H1 (cell line): ENCODE data around the gene RAB40B. TPM values are rescaled to one million over a fixed set of nuclear protein-coding genes. Genes with fewer than 3 reads are reported as not detected.
A peak's percentile ranks its signal among the peaks of the same experiment; 100 is the strongest.

Source experiments
- CTCF ChIA-PET: fragments of 300-600 bp; sonication (Branson Sonifier 250); formaldehyde crosslinking; loops from one replicate; lab custom pipeline; 2021; ENCODE audit not compliant: partially characterized antibody; lab: Charles Lee
- POLR2A ChIA-PET: fragments of 300-600 bp; sonication (Branson Sonifier 250); formaldehyde crosslinking; loops from one replicate; lab custom pipeline; 2021; ENCODE audit warnings: inconsistent platforms; ENCODE audit not compliant: partially characterized antibody; lab: Charles Lee
- DNase-seq, 2 experiments: peaks; one replicate each; pipeline versions ENCODE4 v3.0.0 to v3.0.0-alpha.2; 2010 to 2022; ENCODE audit warnings: low spot score in 2 of 2, low read depth in 1 of 2, mixed read lengths in 1 of 2
- FAIRE-seq: peaks from 2 replicates; lab custom pipeline; 2011; peaks lifted over from hg19 to GRCh38; lab: Jason Lieb, UNC
- H2AFZ ChIP-seq: 2 replicates; pipeline ENCODE4 v1.8.1; 2012; ENCODE audit warnings: low read length, inconsistent platforms
- H2AK5ac ChIP-seq: 2 replicates; pipeline ENCODE4 v1.6.1; 2013; ENCODE audit warnings: low read depth, low read length
- H2BK120ac ChIP-seq: replicated peaks from 2 replicates; pipeline ENCODE3; 2013; ENCODE audit warnings: low read depth, low read length, inconsistent platforms
- H2BK12ac ChIP-seq: 2 replicates; pipeline ENCODE4 v1.6.1; 2013; ENCODE audit warnings: low read depth, low read length
- H2BK15ac ChIP-seq: 2 replicates; pipeline ENCODE4 v1.6.1; 2013; ENCODE audit warnings: low read length
- H2BK20ac ChIP-seq: 2 replicates; pipeline ENCODE4 v1.6.1; 2013; ENCODE audit warnings: low read length
- H2BK5ac ChIP-seq: 2 replicates; pipeline ENCODE4 v1.6.1; 2013; ENCODE audit warnings: low read depth, low read length
- H3K14ac ChIP-seq: 2 replicates; pipeline ENCODE4 v1.6.1; 2013; ENCODE audit warnings: inconsistent platforms; ENCODE audit not compliant: insufficient read length
- H3K18ac ChIP-seq: 2 replicates; pipeline ENCODE4 v1.6.1; 2013; ENCODE audit warnings: low read length; ENCODE audit errors: extremely low read depth
- H3K23ac ChIP-seq: 2 replicates; pipeline ENCODE4 v1.6.1; 2013; ENCODE audit warnings: inconsistent platforms; ENCODE audit not compliant: insufficient read length
- H3K23me2 ChIP-seq: 2 replicates; pipeline ENCODE4 v1.6.1; 2013; ENCODE audit warnings: low read depth, low read length
- H3K27ac ChIP-seq: 2 replicates; pipeline ENCODE4 v1.6.1; 2011; ENCODE audit warnings: low read depth, low read length, inconsistent platforms
- H3K27me3 ChIP-seq, 4 experiments: replicated peaks in 1 of 4; 1 replicate in 1 of 4; 2 replicates in 3 of 4; pipeline versions ENCODE4 v1.6.1 to v1.8.1; 2011 to 2013; ENCODE audit warnings: low read length in 3 of 4, mild to moderate bottlenecking in 3 of 4, inconsistent platforms in 2 of 4, mixed read lengths in 2 of 4, moderate library complexity in 1 of 4; ENCODE audit not compliant: control insufficient read depth in 3 of 4, insufficient read depth in 3 of 4; ENCODE audit errors: extremely low read depth in 1 of 4
- H3K36me3 ChIP-seq, 4 experiments: 2 replicates each; pipeline versions ENCODE4 v1.6.1 to v1.8.1; 2011 to 2013; ENCODE audit warnings: mild to moderate bottlenecking in 4 of 4, low read length in 3 of 4, moderate library complexity in 2 of 4, control low read depth in 1 of 4, inconsistent platforms in 1 of 4; ENCODE audit not compliant: insufficient read depth in 4 of 4, control insufficient read depth in 2 of 4
- H3K4ac ChIP-seq: replicated peaks from 2 replicates; pipeline ENCODE3; 2013; ENCODE audit warnings: low read length, low read depth, mixed read lengths, inconsistent platforms; ENCODE audit not compliant: insufficient read length
- H3K4me1 ChIP-seq, 4 experiments: replicated peaks in 1 of 4; 1 replicate in 1 of 4; 2 replicates in 3 of 4; pipeline versions ENCODE4 v1.6.1 to v1.8.1; 2011 to 2013; ENCODE audit warnings: low read length in 3 of 4, inconsistent platforms in 2 of 4, mixed read lengths in 1 of 4; ENCODE audit not compliant: insufficient read depth in 4 of 4, control insufficient read depth in 3 of 4
- H3K4me2 ChIP-seq, 2 experiments: 2 replicates each; pipeline versions ENCODE4 v1.6.1 to v1.8.1; 2011 to 2013; ENCODE audit warnings: low read depth in 2 of 2, low read length in 2 of 2, control low read depth in 1 of 2, inconsistent platforms in 1 of 2, mild to moderate bottlenecking in 1 of 2; ENCODE audit not compliant: insufficient read depth in 1 of 2
- H3K4me3 ChIP-seq, 4 experiments: fragments of 200-600, 300-600 bp in 1 of 4; sonication (generic), shearing (Covaris generic), sonication (Bioruptor Twin) in 1 of 4; 2 replicates each; pipeline versions ENCODE4 v1.5.1 to v1.8.1; 2011 to 2016; ENCODE audit warnings: low read length in 4 of 4, low read depth in 3 of 4, control low read depth in 2 of 4, inconsistent platforms in 2 of 4, mild to moderate bottlenecking in 2 of 4, mixed read lengths in 1 of 4, moderate library complexity in 1 of 4; ENCODE audit not compliant: insufficient read depth in 2 of 4; ENCODE audit errors: extremely low read depth in 1 of 4
- H3K56ac ChIP-seq: replicated peaks from 2 replicates; pipeline ENCODE3; 2013; ENCODE audit warnings: low read depth, mild to moderate bottlenecking, mixed read lengths, low read length, inconsistent platforms; ENCODE audit not compliant: insufficient read length
- H3K79me1 ChIP-seq: 2 replicates; pipeline ENCODE4 v1.6.1; 2013; ENCODE audit warnings: low read depth, low read length, control low read depth
- H3K79me2 ChIP-seq, 2 experiments: 2 replicates each; pipeline versions ENCODE4 v1.6.1 to v1.8.1; 2012 to 2013; ENCODE audit warnings: low read length in 2 of 2, mild to moderate bottlenecking in 2 of 2, inconsistent platforms in 1 of 2; ENCODE audit not compliant: insufficient read depth in 2 of 2, control insufficient read depth in 1 of 2
- H3K9ac ChIP-seq, 4 experiments: replicated peaks in 1 of 4; 1 replicate in 1 of 4; 2 replicates in 3 of 4; pipeline versions ENCODE4 v1.6.1 to v1.8.1; 2011 to 2013; ENCODE audit warnings: low read depth in 3 of 4, low read length in 3 of 4, control low read depth in 2 of 4, mild to moderate bottlenecking in 2 of 4, moderate library complexity in 2 of 4, inconsistent platforms in 1 of 4; ENCODE audit errors: extremely low read depth in 1 of 4
- H3K9me3 ChIP-seq, 2 experiments: 2 replicates each; pipeline versions ENCODE4 v1.6.1 to v1.8.1; 2012 to 2013; ENCODE audit warnings: mild to moderate bottlenecking in 2 of 2, moderate library complexity in 2 of 2, control low read depth in 1 of 2, inconsistent platforms in 1 of 2, low read depth in 1 of 2, low read length in 1 of 2, mixed read lengths in 1 of 2; ENCODE audit not compliant: insufficient read depth in 2 of 2
- H4K20me1 ChIP-seq, 2 experiments: replicated peaks in 1 of 2; 2 replicates each; pipeline versions ENCODE3 to v1.8.1; 2011 to 2013; ENCODE audit warnings: inconsistent platforms in 2 of 2, low read length in 2 of 2, mild to moderate bottlenecking in 1 of 2; ENCODE audit not compliant: insufficient read depth in 2 of 2, control insufficient read depth in 1 of 2
- H4K5ac ChIP-seq: 2 replicates; pipeline ENCODE4 v1.6.1; 2013; ENCODE audit warnings: low read length, low read depth, mixed read lengths, inconsistent platforms; ENCODE audit not compliant: insufficient read length
- H4K8ac ChIP-seq: 2 replicates; pipeline ENCODE4 v1.8.0; 2013; ENCODE audit warnings: mild to moderate bottlenecking, moderate library complexity, low read length, inconsistent platforms; ENCODE audit not compliant: insufficient read depth; ENCODE audit errors: extremely low read depth
- H4K91ac ChIP-seq: replicated peaks from 2 replicates; pipeline ENCODE3; 2013; ENCODE audit warnings: low read length, mixed read lengths, inconsistent platforms; ENCODE audit not compliant: insufficient read length
- NRF1 ChIP-seq: IDR thresholded peaks from 2 replicates; pipeline ENCODE4 v1.6.1; 2011; ENCODE audit warnings: mild to moderate bottlenecking, low read depth, low read length, improper control_type of control experiment
- RFX5 ChIP-seq: IDR thresholded peaks from 2 replicates; pipeline ENCODE4 v1.6.1; 2011; ENCODE audit warnings: low read depth, low read length, improper control_type of control experiment, borderline replicate concordance
- WGBS, 2 experiments: shearing (Covaris generic) in 1 of 2; methylation state at CpG; one replicate each; pipeline versions ENCODE4 v1.1.6 to v1.1.7; 2013 to 2015; ENCODE audit warnings: low lambda C conversion rate in 2 of 2, mixed read lengths in 2 of 2, inconsistent platforms in 1 of 2, low coverage in 1 of 2, missing lambda C conversion rate in 1 of 2; ENCODE audit not compliant: insufficient replicate concordance in 2 of 2, insufficient coverage in 1 of 2, insufficient read length in 1 of 2; ENCODE audit errors: extremely low coverage in 1 of 2, missing lambda C conversion rate in 1 of 2; 5-methylcytosine and 5-hydroxymethylcytosine counted together
- polyA plus RNA-seq, 7 experiments: library from polyadenylated mRNA; depleted of rRNA in 3 of 7; stranded (reverse) in 5 of 7; unstranded in 2 of 7; fragments of >200 nt in 5 of 7; fragments of 200-250 nt in 2 of 7; gene quantifications; 1 replicate in 5 of 7; 2 replicates in 1 of 7; 4 replicates in 1 of 7; pipeline versions ENCODE4 v1.2.1 to v1.2.3, GENCODE V29; 2011 to 2013; ENCODE audit warnings: missing spikeins in 2 of 7, mixed read lengths in 2 of 7
- total RNA-seq: library from RNA; stranded (reverse); fragmentation: NEBNext Ultra II Directional; extraction: Animal tissue kit (Norgen Biotek cat#: 25700); gene quantifications from 2 replicates; pipeline ENCODE4 v1.2.1, GENCODE V29; 2021
- TF ChIP-seq, protein P1 (sequence below), 3 experiments: IDR thresholded peaks; 1 replicate in 2 of 3; 2 replicates in 1 of 3; pipeline versions ENCODE4 v1.5.1 to v1.6.1; 2011; ENCODE audit warnings: low read length in 3 of 3, mild to moderate bottlenecking in 3 of 3, inconsistent platforms in 2 of 3, low read depth in 1 of 3, moderate library complexity in 1 of 3; ENCODE audit not compliant: insufficient read depth in 1 of 3; ENCODE audit errors: control extremely low read depth in 1 of 3
- TF ChIP-seq, protein P2 (sequence below): IDR thresholded peaks from 2 replicates; pipeline ENCODE4 v1.6.1; 2012; ENCODE audit warnings: inconsistent platforms

RAB40B gene
- total and polyA plus RNA-seq, 2 of the 8 experiments (the other 6 are each of a cell fraction or from before 2014, with no cell fraction given), result 3.1 to 4.6 TPM

- no peak for FAIRE-seq
- ChIA-PET CTCF (interaction anchor here (0.6 to 4.7 kb wide), 38 partner anchors 8 to 1259 kb away, joined by 3 to 50 read pairs (median 4); partner anchors contain the start of gene FN3KRP), POLR2A (interaction anchor here (0.6 to 1.5 kb wide), 6 partner anchors 10 to 89 kb away, joined by 3 to 4 read pairs (median 3); no protein-coding TSS in a partner anchor)
- no peaks in the 10 kb centered on the region; the same call in 1 of the 2 replicates for H3K79me1 ChIP-seq
- no peak overlapping the region for H3K14ac ChIP-seq
- peaks cover 0 to 9% (median 2%) of the 10 kb centered on the region in 4 experiments; a peak in 3 of 7 replicates for H3K4me1 ChIP-seq
- H3K23me2 ChIP-seq, result peaks cover 5% of the 10 kb centered on the region; the same call in 1 of the 2 replicates
- 70% methylated on average over 14 of the region's 16 CpGs; no CpG with 5 or more reads in 1 of the 2 experiments for WGBS, 2 experiments
- H3K27ac ChIP-seq, result no peak overlapping the region
- H2BK5ac ChIP-seq, result no peak overlapping the region; the same call in 1 of the 2 replicates
- DNase-seq, result no peak
- H3K56ac ChIP-seq, result no peak overlapping the region
- H3K4me2 ChIP-seq, result no peak overlapping the region
- peaks cover 0 to 3% of the 10 kb centered on the region in 2 experiments for H4K20me1 ChIP-seq
- H3K4me3 ChIP-seq, result no peak overlapping the region
- H3K79me2 ChIP-seq, result no peaks in the 10 kb centered on the region
- no peaks in the 10 kb centered on the region; a peak in 2 of 7 replicates for H3K27me3 ChIP-seq
- H3K9ac ChIP-seq, result no peak overlapping the region
- H3K23ac ChIP-seq, result no peak overlapping the region
- H3K9me3 ChIP-seq, result no peaks in the 10 kb centered on the region
- no peaks in the 10 kb centered on the region for H3K36me3 ChIP-seq
- no peak overlapping the region for H3K18ac ChIP-seq
- no peak overlapping the region for H2BK120ac ChIP-seq
- H4K8ac ChIP-seq, result peak overlapping the region; percentile 91
- H2BK15ac ChIP-seq, result 0 out of 2 replicates have a peak overlapping the region, but pooled peaks have one; percentile 46
- peak overlapping the region; percentile 74 for H4K91ac ChIP-seq
- H2AFZ ChIP-seq, result peak overlapping the region; percentile 64; the same call in 1 of the 2 replicates
- peak overlapping the region; percentile 78 for H3K4ac ChIP-seq
- no peak overlapping the region for H2BK20ac ChIP-seq
- no peak overlapping the region for H2AK5ac ChIP-seq
- TF ChIP-seq, protein P1, sequence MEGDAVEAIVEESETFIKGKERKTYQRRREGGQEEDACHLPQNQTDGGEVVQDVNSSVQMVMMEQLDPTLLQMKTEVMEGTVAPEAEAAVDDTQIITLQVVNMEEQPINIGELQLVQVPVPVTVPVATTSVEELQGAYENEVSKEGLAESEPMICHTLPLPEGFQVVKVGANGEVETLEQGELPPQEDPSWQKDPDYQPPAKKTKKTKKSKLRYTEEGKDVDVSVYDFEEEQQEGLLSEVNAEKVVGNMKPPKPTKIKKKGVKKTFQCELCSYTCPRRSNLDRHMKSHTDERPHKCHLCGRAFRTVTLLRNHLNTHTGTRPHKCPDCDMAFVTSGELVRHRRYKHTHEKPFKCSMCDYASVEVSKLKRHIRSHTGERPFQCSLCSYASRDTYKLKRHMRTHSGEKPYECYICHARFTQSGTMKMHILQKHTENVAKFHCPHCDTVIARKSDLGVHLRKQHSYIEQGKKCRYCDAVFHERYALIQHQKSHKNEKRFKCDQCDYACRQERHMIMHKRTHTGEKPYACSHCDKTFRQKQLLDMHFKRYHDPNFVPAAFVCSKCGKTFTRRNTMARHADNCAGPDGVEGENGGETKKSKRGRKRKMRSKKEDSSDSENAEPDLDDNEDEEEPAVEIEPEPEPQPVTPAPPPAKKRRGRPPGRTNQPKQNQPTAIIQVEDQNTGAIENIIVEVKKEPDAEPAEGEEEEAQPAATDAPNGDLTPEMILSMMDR (IDR thresholded peaks at IDR 0.05; ENCODE audit: control extremely low read depth in 1 of 3, insufficient read depth in 1 of 3, low read depth in 1 of 3, low read length in 3 of 3), result no peak
- no peak for TF ChIP-seq NRF1
- no peak for TF ChIP-seq RFX5
- TF ChIP-seq, protein P2, sequence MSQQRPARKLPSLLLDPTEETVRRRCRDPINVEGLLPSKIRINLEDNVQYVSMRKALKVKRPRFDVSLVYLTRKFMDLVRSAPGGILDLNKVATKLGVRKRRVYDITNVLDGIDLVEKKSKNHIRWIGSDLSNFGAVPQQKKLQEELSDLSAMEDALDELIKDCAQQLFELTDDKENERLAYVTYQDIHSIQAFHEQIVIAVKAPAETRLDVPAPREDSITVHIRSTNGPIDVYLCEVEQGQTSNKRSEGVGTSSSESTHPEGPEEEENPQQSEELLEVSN, result no peak
- H4K5ac ChIP-seq, result peak overlapping the region; percentile 33
- no peak overlapping the region for H2BK12ac ChIP-seq
Measured at GRCh38 chr17:82668024-82668630, 30.4 kb downstream of the RAB40B start.
